Karpas-422 (cell line): ENCODE data around the gene CPA4. TPM values are rescaled to one million over a fixed set of nuclear protein-coding genes. Genes with fewer than 3 reads are reported as not detected.

ENCODE experiments used
- DNase-seq: peaks from one replicate; pipeline ENCODE4 v3.0.0-alpha.2; 2015
- H2AFZ ChIP-seq: fragments of 200-600 bp; sonication (generic); 2 replicates; pipeline ENCODE4 v1.6.1; 2014; ENCODE audit warnings: antibody characterized with exemption, low read length, mixed read lengths
- H3K27ac ChIP-seq: fragments of 200-600 bp; sonication (generic); 2 replicates; pipeline ENCODE4 v1.5.1; 2014; ENCODE audit warnings: mild to moderate bottlenecking, low read length, moderate library complexity
- H3K27me3 ChIP-seq: fragments of 200-600 bp; sonication (generic); 2 replicates; pipeline ENCODE4 v1.6.1; 2014; ENCODE audit warnings: low read length, mixed read lengths
- H3K36me3 ChIP-seq: fragments of 200-600 bp; sonication (generic); 2 replicates; pipeline ENCODE4 v1.6.1; 2014; ENCODE audit warnings: low read length, mixed read lengths; ENCODE audit not compliant: insufficient read depth
- H3K4me1 ChIP-seq: fragments of 200-600 bp; sonication (generic); 2 replicates; pipeline ENCODE4 v1.6.1; 2014; ENCODE audit warnings: mild to moderate bottlenecking, low read length, mixed read lengths
- H3K4me2 ChIP-seq: fragments of 200-600 bp; sonication (generic); 2 replicates; pipeline ENCODE4 v1.6.1; 2014; ENCODE audit warnings: low read length, low read depth, mild to moderate bottlenecking; ENCODE audit not compliant: poor library complexity, severe bottlenecking
- H3K4me3 ChIP-seq: fragments of 200-600 bp; sonication (generic); 2 replicates; pipeline ENCODE4 v1.5.1; 2014; ENCODE audit warnings: mild to moderate bottlenecking, antibody characterized with exemption, low read length, mixed read lengths
- H3K79me2 ChIP-seq: fragments of 200-600 bp; sonication (generic); 2 replicates; pipeline ENCODE4 v1.6.1; 2014; ENCODE audit warnings: mild to moderate bottlenecking, low read length, mixed read lengths
- H3K9ac ChIP-seq: fragments of 200-600 bp; sonication (generic); 2 replicates; pipeline ENCODE4 v1.6.0; 2014; ENCODE audit warnings: low read length
- H3K9me2 ChIP-seq: fragments of 200-600 bp; sonication (generic), shearing (Covaris generic); replicated peaks from 2 replicates; pipeline ENCODE4 v1.6.0; 2014; ENCODE audit warnings: mild to moderate bottlenecking, low read length, moderate library complexity; ENCODE audit not compliant: insufficient read depth
- H3K9me3 ChIP-seq: fragments of 300-700, 200-600 bp; sonication (generic); 2 replicates; pipeline ENCODE4 v1.6.1; 2014; ENCODE audit warnings: low read length, mixed read lengths
- H4K20me1 ChIP-seq: fragments of 200-600 bp; sonication (generic); 2 replicates; pipeline ENCODE4 v1.6.1; 2014; ENCODE audit warnings: mild to moderate bottlenecking, antibody characterized with exemption, low read length, low read depth; ENCODE audit not compliant: insufficient read depth
- total RNA-seq: library from RNA; depleted of rRNA; stranded (reverse); fragments of >200 nt; shearing (Covaris generic); gene quantifications from 2 replicates; pipeline ENCODE4 v1.2.3, GENCODE V29; 2014; ENCODE audit warnings: low replicate concordance

CPA4 gene
- total RNA-seq, 1 experiment from 2014 or later: not detected

- Histone ChIP-seq H3K9me2 (no peaks in the 10 kb centered on the region), H3K27ac (no peak overlapping the region), H3K36me3 (no peaks in the 10 kb centered on the region), H4K20me1 (no peaks in the 10 kb centered on the region), H3K79me2 (no peaks in the 10 kb centered on the region), H3K4me1 (no peaks in the 10 kb centered on the region), H3K9me3 (no peaks in the 10 kb centered on the region), H3K4me3 (no peak overlapping the region), H2AFZ (no peak overlapping the region), H3K9ac (no peak overlapping the region), H3K27me3 (no peaks in the 10 kb centered on the region), H3K4me2 (no peak overlapping the region)
- no peak for DNase-seq
Measured at GRCh38 chr7:130334274-130334673, 41.3 kb downstream of the CPA4 start.

DNA sequence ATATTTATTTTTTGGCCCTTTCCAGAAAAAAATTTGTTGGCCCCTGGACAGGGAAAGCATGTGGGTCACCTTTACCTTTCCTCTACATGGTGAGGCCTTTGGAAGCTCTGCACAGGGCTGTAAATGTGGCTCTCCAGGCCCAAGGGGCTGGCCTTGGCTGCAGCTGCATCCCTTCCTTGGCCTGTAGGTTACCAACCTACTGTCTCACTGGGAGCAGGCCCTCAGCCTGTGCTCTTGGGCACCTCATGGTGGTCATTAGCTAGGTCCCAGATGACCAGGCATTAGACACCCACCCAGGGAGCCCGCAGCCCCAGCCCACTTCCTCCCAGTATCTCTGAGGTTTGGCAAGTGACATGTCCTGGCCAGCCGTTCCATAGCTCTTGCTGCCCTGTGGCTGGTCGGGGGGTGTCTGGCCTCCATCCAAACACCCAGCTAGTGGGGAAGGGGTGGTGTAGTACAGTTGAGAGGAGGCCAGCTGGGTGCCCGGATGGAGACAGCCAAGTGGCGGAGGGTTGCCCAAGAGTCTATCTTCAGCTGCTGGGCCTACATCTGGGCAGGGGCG lies 44.5 kb downstream of the CPA4 start:
- H3K9ac ChIP-seq: no peak overlapping the region
- no peak for DNase-seq
- no peak overlapping the region for H3K4me3 ChIP-seq
- no peaks in the 10 kb centered on the region for H3K79me2 ChIP-seq
- no peaks in the 10 kb centered on the region for H3K9me2 ChIP-seq
- no peak overlapping the region for H2AFZ ChIP-seq
- H4K20me1 ChIP-seq: no peaks in the 10 kb centered on the region
- H3K4me1 ChIP-seq: no peaks in the 10 kb centered on the region
- no peak overlapping the region for H3K4me2 ChIP-seq
- H3K27me3 ChIP-seq: no peaks in the 10 kb centered on the region
- no peaks in the 10 kb centered on the region for H3K9me3 ChIP-seq
- no peak overlapping the region for H3K27ac ChIP-seq
- no peaks in the 10 kb centered on the region for H3K36me3 ChIP-seq

DNA sequence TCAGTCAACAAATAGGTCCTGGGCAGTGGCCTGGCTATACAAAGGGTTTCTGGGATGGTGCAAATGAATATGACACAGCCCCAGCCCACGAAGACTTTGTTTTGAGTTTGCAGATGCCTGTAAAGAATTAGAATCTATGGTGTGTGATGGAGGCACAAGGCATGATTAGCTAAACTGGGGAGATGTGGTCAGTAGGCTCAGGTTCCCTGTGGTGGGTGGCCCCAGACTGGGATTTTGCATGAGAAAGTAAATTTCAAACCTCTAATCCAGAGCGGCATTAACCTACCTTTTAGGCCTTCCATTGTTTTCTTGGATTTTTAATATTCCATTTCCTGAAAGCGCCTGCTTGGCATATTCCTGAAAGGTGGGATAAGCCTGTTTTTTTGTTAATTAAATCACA lies 45.3 kb downstream of the CPA4 start:
- no peak overlapping the region for H2AFZ ChIP-seq
- H3K4me3 ChIP-seq: no peak overlapping the region
- H3K79me2 ChIP-seq: no peaks in the 10 kb centered on the region
- no peaks in the 10 kb centered on the region for H3K27me3 ChIP-seq
- H3K36me3 ChIP-seq: no peaks in the 10 kb centered on the region
- no peaks in the 10 kb centered on the region for H4K20me1 ChIP-seq
- no peak for DNase-seq
- H3K4me1 ChIP-seq: no peaks in the 10 kb centered on the region
- no peak overlapping the region for H3K27ac ChIP-seq
- no peaks in the 10 kb centered on the region for H3K9me2 ChIP-seq
- H3K4me2 ChIP-seq: no peak overlapping the region
- H3K9me3 ChIP-seq: no peaks in the 10 kb centered on the region
- H3K9ac ChIP-seq: no peak overlapping the region

- Histone ChIP-seq H3K79me2 (no peaks in the 10 kb centered on the region), H3K4me2 (no peak overlapping the region), H4K20me1 (no peaks in the 10 kb centered on the region), H3K36me3 (no peaks in the 10 kb centered on the region), H2AFZ (no peak overlapping the region), H3K27me3 (no peaks in the 10 kb centered on the region), H3K4me3 (no peak overlapping the region), H3K9me2 (no peaks in the 10 kb centered on the region), H3K9me3 (no peaks in the 10 kb centered on the region), H3K27ac (no peak overlapping the region), H3K9ac (no peak overlapping the region), H3K4me1 (no peaks in the 10 kb centered on the region)
- no peak for DNase-seq
Measured at GRCh38 chr7:130341882-130342281, 48.9 kb downstream of the CPA4 start.

DNA sequence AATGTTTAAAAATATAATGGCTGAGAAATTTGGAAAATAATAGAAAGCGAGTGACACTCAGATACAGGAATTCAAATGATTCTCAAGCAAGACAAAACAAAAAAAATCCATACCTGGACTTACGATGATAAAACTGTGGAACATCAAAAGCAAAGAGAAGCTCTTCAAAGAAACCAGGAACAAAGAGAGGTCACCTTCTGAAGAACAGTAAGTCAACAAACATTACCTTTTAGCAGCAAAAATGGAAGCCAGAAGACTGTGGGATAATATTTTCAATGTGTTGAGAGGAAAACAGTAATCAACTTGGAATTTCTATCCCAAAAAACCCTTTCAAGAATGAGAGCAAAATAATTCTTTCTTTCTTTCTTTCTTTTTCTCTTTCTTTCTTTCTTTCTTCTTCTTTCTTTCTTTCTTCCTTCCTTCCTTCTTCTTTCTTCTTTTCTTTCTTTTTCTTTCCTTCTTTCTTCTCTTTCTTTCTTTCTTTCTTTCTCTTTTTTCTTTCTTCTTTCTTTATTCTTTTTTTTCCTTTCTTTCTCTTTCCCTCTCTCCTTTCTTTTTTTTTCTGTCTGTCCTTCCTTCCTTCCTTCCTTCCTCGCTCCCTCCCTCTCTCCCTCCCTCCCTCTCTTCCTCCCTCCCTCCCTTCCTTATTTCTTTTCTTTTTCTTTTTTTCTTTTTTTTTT lies 49.9 kb downstream of the CPA4 start:
- no peak overlapping the region for H2AFZ ChIP-seq
- H3K79me2 ChIP-seq: no peaks in the 10 kb centered on the region
- no peak overlapping the region for H3K9ac ChIP-seq
- H3K27ac ChIP-seq: no peak overlapping the region
- H3K9me3 ChIP-seq: no peaks in the 10 kb centered on the region
- H4K20me1 ChIP-seq: no peaks in the 10 kb centered on the region
- H3K9me2 ChIP-seq: no peaks in the 10 kb centered on the region
- no peaks in the 10 kb centered on the region for H3K4me1 ChIP-seq
- no peak overlapping the region for H3K4me2 ChIP-seq
- no peak for DNase-seq
- no peak overlapping the region for H3K4me3 ChIP-seq
- no peaks in the 10 kb centered on the region for H3K36me3 ChIP-seq
- no peaks in the 10 kb centered on the region for H3K27me3 ChIP-seq

DNA sequence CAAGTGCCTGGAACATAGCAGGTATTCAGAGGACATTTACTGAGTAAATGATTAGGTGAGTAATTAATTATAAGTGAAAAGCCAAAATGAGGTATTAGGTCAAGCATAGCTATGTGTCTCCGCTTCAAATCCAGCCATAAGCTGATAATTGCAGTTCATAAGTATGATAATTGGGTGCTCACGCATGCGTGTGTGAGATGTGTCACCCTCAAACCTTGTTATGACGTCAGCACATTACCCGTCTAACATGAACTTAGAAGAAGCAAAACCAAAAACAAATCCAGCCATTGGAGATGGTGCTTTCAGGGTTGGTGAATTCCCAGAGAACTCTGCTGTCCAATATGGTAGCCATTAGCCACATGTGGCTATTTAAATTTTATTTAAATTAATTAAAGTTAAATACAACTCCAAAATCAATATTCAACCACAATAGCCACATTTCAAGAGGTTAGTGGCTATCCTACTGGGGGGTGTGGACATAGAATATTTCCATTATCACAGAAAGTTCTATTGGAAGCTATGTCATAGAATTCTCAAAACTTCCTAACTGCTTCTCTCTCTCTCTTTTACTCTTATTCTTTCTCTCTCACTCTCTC lies 51.4 kb downstream of the CPA4 start, which contains the start of gene CPA5:
Gene CPA5, plus strand, starts transcription at position 546 of the 596 bp plus-strand sequence. CDS start 1,670 bp downstream, outside the sequence.
- H3K4me1 ChIP-seq: no peaks in the 10 kb centered on the region
- no peak within 1 kb of the TSS for H3K4me3 ChIP-seq
- no peaks in the 10 kb centered on the region for H3K9me2 ChIP-seq
- H3K9ac ChIP-seq: no peak within 1 kb of the TSS
- H2AFZ ChIP-seq: no peak within 1 kb of the TSS
- H3K9me3 ChIP-seq: no peaks in the 10 kb centered on the region
- no peaks in the 10 kb centered on the region for H4K20me1 ChIP-seq
- H3K27me3 ChIP-seq: no peaks in the 10 kb centered on the region
- no peaks in the 10 kb centered on the region for H3K36me3 ChIP-seq
- no peak within 1 kb of the TSS for H3K27ac ChIP-seq
- H3K79me2 ChIP-seq: no peaks in the 10 kb centered on the region
- DNase-seq: no peak
- no peak within 1 kb of the TSS for H3K4me2 ChIP-seq

DNA sequence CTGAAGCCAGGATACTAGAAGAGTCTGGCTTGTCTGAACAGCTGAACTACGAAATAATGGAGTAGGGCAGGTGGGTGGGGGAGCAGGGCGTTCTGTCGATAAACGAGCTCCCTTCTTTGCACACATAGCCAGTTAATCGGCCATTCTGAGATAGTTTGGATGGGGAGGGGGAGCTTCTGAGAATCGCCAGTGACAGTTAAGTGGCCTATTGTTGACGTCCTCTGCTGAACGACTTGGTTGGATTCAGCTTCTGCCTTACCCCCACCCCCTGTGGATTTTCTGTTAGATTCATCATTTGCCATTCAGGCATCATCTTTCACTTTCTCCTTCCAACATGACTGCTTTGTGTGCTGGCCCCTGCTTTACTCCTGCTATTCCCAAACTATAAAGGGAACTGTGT lies 52.2 kb downstream of the CPA4 start:
- H3K9ac ChIP-seq: no peak overlapping the region
- no peaks in the 10 kb centered on the region for H4K20me1 ChIP-seq
- no peaks in the 10 kb centered on the region for H3K79me2 ChIP-seq
- H2AFZ ChIP-seq: no peak overlapping the region
- H3K9me3 ChIP-seq: no peaks in the 10 kb centered on the region
- no peaks in the 10 kb centered on the region for H3K27me3 ChIP-seq
- H3K4me1 ChIP-seq: no peaks in the 10 kb centered on the region
- H3K4me2 ChIP-seq: no peak overlapping the region
- no peaks in the 10 kb centered on the region for H3K36me3 ChIP-seq
- H3K4me3 ChIP-seq: no peak overlapping the region
- no peak for DNase-seq
- H3K9me2 ChIP-seq: no peaks in the 10 kb centered on the region
- no peak overlapping the region for H3K27ac ChIP-seq

DNA sequence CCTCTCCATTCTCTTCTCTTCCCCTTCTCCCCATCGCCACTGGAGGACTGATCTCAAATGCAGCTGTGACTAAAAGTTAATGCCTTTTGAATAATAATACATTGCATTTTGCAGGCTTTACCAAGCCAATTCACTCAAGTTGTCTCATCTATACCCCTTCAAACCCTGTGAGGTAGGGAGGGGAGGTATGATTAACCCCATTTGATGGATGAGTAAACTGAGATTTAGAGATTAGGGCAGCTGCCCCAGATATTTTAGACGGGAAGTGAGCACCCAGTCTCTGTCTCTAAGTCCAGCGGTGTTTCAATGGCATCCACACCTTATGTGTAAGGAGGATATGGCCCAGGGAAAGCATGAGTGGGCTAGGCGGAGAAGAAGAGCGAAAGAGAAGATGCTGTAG lies 52.8 kb downstream of the CPA4 start:
- no peak for DNase-seq
- no peaks in the 10 kb centered on the region for H3K4me1 ChIP-seq

More for the DNA sequence above, 52.8 kb downstream of the CPA4 start:
- Histone ChIP-seq H3K9me3 (no peaks in the 10 kb centered on the region), H4K20me1 (no peaks in the 10 kb centered on the region), H3K79me2 (no peaks in the 10 kb centered on the region), H3K27ac (no peak overlapping the region), H3K9me2 (no peaks in the 10 kb centered on the region), H3K36me3 (no peaks in the 10 kb centered on the region), H2AFZ (no peak overlapping the region), H3K27me3 (no peaks in the 10 kb centered on the region), H3K9ac (no peak overlapping the region), H3K4me3 (no peak overlapping the region), H3K4me2 (no peak overlapping the region)
